Stimulated activated CD8-positive, alpha-beta memory T cell treated with anti-CD3 and anti-CD28 coated beads, Interleukin-15, amount 100 ng/mL, for 24 hours (primary cell): ENCODE data around the gene XIRP2.
"Not testable (repeated sequence)": the region's sequence is repeated elsewhere in the genome, so short reads cannot be mapped to it uniquely, and the experiment has no call there.

ENCODE experiments used
- DNase-seq: peaks from one replicate; pipeline ENCODE4 v3.0.0-alpha.2; 2020; ENCODE audit warnings: low read depth

Gene XIRP2

DNA sequence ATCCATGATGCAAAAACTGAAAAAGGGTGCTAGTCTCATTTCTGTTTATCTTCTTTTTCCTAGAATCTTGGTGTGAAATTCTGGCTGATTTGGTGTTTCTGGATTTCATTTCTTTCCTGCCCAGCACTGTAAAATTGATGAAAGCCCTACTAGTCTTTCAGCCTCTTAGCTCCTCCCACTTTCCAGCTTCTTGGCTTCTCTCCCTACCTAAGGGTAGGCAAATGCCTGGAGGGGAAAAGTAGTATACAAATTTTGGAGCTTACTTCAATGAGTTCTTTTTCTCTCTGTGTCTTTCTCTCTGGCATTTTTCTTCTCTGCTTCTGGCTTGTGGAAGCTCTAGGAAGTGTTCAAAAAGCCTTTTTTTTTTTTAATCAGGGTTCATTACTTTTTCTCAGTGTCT is 160.5 kb downstream of the XIRP2 start:
- no peak for DNase-seq

DNA sequence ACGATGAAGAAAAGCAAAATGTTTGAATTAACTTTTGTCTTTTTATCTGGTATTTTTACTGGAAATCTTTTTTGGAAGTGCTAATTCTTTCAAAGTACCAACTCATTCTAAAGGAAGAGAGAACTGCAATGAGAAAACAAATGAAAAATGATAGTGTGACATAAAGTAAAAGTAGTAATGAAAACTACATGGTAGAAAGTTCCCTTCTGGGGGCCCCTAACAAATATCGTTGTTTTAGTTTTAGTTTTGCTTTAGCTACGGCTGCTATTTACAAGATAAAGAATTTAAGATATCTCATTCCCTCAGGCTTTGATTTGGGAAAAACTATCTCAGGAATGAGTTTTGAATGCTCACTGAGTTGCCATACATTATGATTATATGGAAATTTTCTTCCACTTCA is 161.4 kb downstream of the XIRP2 start:
- no peak for DNase-seq

DNA sequence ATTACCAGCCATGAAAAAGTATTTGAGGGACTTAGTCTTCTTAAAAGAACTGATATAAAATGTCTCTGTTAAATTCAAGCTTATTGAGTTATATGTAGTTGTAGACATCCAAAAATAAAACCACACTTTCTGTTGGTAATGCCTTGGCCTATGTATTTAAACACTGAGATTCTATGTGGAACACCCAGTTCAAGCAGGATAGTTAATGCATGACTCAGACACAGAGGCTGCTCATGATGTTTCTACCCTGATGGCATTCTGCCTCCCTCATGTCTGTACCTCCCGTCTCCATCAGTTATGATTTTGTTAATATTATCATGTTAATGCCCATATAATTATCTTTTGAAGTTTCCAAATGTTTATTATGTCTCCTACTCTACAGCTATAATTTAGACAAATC is 164.5 kb downstream of the XIRP2 start:
- no peak for DNase-seq

DNA sequence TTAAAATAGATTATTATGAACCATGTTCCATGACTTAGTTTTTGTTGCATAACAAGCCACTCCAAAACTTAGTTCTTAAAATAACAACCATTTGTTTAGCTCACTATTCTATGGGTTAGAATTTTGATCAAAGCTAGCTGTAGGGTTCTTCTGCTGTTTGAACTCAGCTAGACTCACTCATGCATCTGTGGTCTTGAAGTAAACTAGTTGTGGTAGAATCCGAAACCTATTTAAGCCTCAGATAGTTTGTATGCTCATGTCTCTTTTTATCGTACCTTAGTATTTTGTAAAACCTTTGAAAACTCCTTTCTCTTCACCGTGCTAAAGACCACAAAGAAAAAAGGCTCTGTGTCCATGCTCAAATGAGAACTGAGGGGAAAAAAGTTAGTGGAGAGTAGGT is 166.6 kb downstream of the XIRP2 start:
- no peak for DNase-seq

DNA sequence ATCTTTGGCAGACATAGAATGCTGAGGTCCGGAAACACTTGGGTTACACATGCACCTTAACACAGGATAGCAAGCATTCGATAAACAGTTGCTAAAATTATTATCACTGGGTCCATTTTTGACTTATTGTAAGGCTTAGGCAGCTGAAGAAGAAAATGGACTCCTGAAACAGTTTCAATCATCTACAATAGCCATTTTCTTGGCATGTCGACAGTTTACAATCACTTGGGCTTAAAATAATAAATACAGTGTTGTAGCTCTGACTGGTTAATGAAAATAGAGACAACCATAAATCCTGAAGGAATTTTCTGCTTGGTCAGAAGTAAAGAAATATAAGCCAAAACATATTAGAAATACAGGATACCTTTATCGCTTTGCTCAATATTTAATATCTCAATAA is 169.2 kb downstream of the XIRP2 start:
- no peak for DNase-seq

DNA sequence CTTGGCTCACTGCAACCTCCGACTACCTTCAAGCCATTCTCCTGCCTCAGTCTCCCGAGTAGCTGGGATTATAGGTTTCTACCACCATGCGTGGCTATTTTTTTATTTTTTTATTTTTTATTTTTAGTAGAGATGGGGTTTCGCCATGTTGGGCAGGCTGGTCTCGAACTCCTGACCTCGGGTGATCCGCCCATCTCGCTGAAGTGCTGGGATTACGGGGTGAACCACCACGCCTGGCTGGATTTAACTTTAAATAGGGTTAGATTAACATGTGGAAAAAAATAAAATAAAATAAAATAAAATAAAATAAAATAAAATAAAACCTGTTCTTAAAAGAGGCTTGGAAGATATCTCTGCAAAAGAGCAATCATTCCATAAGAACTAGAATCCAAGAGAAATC is 170.9 kb downstream of the XIRP2 start:
- no peak for DNase-seq

DNA sequence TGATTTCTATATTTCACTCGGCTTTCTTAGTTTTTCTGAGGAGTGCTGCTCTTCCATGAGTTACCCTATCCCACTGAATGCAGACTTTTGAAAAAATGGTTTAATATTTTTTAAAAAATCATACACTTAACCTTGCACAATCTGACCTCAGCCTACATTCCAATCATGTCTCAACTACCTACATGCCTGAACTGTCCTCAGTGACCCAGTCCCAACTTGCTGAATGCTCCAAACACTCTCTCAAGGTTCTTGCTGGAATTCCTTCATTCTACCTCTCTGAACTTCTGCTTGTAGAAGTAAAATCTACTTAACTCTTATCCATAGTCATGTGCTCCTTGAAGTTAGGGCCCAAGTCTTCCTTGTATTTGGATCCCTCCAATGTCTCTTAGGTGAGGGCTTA is 181.6 kb downstream of the XIRP2 start:
- no peak for DNase-seq

DNA sequence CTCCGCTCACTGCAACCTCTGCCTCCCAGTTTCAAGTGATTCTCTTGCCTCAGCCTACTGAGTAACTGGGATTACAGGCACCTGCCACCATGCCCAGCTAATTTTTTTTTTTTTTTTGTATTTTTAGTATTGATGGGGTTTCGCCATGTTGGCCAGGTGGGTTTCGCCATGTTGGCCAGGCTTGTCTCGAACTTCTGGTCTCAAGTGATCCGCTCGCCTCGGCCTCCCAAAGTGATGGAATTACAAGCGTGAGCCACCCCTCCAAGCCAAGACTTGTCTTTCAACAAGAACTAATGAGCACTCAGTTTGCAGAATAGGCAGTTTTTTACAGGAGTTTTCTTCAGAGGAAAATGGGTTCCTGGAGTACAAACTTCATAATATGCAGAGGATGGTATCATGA is 187.4 kb downstream of the XIRP2 start:
- DNase-seq, result not testable (repeated sequence)

DNA sequence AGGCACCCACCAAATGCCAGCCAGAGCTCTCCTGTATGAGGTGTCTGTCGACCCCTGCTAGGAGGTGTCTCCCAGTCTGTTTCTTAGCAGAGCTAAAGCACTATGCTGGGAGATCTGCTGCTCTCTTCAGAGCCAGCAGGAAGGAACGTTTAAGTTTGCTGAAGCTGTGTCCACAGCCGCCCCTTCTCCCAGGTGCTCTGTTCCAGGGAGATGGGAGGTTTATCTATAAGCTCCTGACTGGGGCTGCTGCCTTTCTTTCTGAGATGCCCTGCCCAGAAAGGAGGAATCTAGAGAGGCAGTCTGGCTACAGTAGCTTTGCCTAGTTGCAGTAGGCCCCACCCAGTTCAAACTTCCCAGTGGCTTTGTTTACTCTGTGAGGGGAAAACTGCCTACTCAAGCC is 210.7 kb downstream of the XIRP2 start:
- not testable (repeated sequence) for DNase-seq

DNA sequence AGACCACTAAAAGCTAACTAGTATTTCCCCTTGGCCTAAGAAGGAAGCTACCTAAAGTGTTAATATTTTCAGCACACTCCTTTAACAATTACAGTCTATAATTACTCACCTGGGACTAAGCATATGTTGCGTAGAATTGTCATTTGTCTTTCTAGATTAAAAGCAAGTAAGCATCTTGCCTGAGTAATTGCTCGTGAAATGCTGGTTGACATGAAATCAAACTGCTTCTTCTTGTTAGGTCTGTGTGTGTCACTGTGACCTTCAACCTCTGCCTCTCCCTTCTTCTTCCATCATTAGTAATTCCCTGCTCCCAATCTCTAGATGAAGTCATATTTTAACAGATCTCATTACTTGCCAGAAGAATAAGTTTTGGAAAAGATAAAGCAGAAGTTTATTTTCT is 212.2 kb downstream of the XIRP2 start:
- no peak for DNase-seq

DNA sequence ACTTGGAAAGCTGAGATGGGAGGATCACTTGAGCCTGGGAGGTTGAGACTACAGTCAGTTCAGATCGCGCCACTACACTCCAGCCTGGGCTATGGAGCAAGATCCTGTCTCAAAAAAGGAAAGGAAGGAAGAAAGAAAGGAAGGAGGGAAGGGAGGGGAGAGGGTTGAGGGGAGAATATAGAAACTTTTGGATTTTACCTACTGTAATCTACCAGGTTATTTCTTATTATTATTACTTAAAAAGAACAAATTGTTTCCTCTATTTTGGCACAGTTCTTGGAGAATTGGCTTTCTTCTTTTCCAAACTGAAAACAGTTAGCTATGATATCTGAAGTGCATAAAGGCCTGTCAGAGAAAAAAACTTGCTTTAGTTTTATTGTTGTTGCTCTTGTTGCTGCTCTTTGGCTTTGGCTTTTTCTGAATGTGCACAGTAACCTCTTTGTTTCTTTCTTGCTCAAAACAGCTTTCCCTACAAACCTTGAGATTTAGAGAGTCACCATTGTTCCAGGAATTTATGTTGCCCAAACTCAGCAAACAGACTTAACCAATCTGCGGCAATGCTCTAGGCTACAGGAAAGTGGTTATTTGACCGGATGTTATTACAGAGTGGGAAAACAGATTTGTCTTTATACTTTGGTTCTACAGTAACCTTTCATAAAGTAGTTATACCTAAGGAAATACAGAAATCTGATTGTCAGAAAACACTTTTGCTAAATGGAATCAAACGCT is 214.9 kb downstream of the XIRP2 start:
- no peak for DNase-seq

DNA sequence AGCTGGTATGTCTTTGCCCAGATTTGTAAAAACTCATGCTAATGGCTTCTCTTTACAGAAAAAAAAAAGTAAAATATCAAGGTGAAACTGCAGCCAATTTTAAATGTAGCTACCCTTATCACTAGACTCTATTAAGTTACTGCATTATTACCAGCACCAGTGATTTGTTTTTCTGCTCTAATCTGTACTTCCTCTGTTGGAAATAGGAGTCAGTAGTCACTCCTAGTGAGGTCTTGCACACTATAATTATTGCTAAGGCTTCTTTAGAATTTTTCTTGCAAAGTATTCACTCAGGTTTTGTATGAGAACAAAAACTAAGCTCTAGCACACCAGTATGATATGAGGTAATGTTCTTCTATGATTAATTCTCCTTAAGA is 215.5 kb downstream of the XIRP2 start:
- DNase-seq, result no peak

DNA sequence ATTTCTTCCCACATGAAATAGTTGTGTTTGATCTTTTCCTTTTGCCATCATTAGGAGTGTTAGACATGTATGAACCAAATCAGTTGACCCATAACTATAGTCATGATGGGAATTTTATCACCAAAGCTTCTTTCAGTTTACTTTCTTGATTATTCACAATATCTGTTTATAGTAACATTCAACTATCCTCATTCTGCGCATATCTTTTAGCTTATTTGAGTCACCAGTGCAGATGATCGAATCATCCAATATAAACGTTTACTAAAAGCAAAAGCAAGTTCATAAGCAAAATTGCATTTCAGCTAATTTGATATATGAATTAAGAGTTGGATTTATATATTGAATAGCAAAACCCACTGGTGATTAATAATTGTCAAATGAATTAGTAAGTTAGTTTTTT is 216.4 kb downstream of the XIRP2 start:
- no peak for DNase-seq

DNA sequence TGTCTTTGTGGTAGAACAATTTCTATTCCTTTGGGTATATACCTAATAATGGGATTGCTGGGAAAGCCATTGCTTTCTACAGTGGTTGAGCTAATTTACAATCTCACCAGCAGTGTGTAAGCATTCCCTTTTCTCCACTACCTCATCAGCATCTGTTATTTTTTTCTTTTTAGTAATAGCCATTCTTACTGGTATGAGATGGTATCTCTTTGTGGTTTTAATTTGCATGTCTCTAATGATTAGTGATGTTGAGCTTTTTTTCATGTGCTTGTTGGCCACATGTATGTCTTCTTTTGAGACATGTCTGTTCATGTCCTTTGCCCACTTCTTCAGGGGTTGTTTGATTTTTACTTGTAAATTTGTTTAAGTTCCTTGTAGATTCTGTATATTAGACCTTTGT is 221.4 kb downstream of the XIRP2 start:
- not testable (repeated sequence) for DNase-seq

DNA sequence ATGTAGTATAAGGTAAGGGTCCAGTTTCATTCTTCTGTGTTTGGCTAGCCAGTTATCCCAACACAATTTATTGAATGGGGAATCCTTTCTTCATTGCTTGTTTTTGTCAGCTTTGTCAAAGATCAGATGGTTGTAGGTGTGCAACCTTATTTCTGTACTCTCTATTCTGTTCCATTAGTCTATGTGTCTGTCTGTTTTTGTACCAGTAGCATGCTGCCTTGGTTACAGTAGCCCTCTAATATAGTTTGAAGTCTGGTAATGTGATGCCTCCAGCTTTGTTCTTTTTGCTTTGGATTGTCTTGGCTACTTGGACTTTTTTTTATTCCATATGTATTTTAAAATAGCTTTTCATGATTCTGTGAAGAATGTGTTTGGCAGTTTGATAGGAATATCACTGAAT is 222.1 kb downstream of the XIRP2 start:
- DNase-seq, result no peak

DNA sequence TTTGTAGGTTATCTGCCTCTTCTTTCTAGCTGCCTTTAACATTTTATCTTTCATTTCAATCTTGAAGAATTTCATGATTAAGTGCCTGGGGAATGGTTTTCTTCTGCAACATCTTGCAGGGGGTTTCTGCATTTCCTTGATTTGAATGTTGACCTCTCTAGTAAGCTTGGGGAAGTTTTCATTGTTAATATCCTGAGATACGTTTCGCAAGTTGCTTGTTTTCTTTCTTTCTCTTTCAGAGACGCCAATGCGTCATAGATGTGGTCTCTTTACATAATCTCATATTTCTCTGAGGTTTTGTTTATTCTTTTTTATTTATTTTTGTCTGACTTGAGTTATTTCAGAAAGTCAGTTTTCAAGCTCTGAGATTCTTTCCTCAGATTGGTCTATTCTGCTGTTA is 225.7 kb downstream of the XIRP2 start:
- DNase-seq, result no peak

DNA sequence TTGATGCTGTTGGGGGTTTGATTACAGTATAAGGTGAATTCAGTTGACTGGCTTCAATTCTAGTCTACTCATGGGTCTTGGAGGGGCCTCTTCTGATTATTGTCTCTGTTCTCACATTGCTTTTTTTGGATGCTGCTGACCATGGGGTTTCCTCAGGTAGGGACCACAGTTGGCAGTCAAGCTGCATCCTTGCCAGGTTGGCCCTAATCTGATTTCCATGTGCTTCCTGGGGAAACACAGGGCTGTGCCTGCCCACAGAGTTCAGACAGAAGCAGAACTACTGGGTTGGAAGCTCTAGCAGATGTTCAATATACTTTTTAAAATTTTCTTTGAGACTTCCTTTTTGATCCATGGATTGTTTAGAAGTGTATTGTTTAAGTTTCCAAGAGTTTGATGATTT is 227.3 kb downstream of the XIRP2 start:
- DNase-seq, result no peak

DNA sequence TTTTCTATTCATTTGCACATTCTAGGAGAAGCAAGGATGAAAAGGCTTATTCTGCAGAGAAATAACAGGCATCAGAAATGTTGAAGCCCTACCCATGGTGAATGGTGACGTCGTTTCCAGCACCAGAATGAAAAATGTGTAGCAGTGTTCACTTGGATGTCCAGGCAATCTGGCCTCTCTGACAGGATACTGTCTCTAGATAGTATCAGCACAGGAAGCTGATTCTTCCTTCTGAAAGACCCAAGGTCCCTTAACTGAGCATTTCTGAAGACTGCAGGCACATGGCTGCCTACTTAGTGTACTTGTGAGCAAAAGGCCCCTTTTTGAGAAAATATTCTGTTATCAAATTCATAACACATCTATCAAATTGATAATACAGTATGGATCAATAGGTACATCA is 234.1 kb downstream of the XIRP2 start:
- no peak for DNase-seq

DNA sequence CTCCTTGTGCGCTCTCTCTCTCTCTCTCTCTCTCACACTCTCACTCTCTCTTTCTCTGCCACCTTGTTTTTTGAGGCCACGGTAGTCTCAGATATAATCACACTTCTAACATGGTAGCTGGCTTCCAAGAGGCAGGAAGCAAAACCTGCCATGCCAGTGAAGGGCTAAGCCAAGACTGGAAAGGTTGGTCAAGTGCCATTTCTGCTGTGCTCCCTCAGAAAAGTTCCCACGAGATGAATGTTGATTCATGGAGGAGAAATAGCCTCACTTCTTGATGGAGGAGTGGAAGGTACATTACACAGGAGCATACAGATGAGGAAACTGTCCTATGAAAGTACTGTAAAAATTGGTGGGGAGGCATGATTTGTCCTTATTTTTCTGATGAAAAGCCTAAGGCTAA is 237.9 kb downstream of the XIRP2 start:
- DNase-seq, result no peak

DNA sequence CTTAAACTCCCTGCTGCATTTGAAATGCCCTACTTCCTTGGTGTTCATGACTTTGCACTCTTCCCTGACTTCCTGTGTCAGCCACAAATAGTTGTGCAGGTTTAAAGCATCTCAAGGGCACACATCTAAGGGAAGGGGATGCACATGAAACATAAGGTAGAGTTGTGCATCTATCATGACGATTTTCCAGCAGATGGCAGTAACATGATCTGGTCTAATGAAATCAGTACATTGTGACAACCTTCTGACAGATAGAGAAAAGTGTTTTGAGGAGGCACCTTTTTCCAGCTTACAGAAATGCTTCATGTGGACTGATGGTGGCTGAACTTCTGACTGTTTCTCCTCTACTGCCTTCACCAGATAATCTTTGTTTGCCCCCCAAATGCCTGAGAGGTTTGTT is 238.9 kb downstream of the XIRP2 start:
- DNase-seq, result no peak

DNA sequence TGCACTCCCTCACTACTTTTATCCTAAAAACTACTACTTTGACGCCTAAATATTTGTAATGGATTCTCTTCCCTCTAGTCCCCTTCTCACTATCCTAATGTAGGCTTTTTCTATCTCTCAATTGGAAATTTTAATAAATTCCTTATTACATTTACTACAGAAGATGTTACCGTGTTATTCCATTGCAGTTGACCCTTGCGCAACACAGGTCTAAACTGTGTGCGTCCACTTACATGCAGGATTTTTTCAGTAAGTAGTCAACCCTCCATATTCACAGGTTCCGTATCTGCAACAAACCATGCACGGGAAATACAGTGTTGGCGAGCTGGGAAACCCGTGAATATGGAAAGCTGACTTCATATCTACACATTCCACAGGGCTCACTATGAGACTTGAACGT is 239.8 kb downstream of the XIRP2 start:
- no peak for DNase-seq

DNA sequence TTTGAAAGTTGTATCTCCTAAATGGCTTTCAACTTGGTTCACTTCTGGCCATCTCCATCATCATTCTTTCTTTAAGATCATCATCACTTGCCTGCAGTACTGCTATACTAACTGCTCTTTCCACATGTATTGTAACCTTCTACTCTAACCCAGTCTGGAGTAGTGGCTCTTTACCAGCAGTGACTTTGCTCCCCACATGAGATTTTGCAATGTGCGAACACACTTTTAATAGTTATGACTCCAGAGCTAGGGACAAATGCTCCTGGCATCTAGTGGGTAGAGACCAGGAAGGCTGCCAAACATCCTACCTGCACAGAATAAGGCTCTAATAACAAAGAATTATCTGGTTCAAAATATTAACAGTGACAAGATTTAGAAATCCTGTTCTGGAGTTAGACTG is 243.8 kb downstream of the XIRP2 start:
- no peak for DNase-seq

DNA sequence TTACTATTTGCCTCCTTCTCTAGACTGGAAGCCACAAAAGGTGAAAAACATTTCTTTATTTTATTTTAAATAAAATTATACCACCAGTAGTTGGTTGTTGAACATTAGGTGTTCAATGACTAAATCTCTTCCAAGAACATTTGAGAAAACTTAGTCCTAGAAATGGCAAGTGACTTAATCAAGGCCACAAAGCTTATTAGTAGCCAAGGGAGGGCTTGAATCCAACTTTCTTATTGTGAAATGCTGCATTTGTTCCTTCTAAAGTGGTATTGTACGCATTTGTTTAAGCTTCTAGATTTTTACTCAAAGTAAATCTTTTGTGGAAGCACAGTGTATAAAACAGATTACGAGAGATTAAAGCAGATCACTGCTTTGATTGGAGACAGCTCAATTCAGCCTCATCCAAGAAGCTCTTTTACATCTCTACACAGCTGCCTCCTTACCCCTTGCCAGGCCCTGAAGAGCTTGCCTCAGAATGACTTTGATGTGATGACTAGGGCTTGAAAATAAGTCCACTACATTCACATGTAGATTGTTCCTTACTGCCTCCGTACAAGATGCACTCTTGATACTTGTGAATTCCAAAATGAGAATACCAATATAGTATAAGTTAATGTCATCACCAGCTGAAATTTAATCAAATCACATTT is 244.8 kb downstream of the XIRP2 start:
- DNase-seq, result no peak

DNA sequence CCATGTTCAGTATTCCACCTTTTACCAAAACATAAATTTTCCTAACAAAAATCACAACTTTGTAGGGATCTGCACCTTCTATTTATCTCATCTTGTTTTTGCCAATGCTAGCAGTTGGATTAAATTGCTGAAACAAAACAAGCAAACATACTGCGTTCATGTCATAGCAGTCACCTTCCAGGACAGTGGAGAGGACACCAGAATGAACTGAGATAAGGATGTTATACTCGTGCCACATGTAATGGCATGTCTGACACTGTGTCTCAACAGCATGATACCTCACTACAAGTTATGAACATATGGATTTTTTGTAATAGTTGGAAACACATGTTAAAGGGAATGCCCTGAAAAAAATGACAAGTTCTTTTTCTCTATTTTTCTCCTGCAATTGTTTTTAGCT is 245.3 kb downstream of the XIRP2 start:
- DNase-seq, result no peak
